Measurements from ENCODE around the gene KCNC1.

The KCNC1 gene

GRCh38 chr11:17775507-17776211, 41.1 kb downstream of the KCNC1 start:
- no peak for DNase-seq

- DNase-seq: no peak
Observed at GRCh38 chr11:17776212-17776875, 41.8 kb downstream of the KCNC1 start.

- no peak for DNase-seq
Observed at GRCh38 chr11:17777086-17777737, 42.6 kb downstream of the KCNC1 start.

DNA sequence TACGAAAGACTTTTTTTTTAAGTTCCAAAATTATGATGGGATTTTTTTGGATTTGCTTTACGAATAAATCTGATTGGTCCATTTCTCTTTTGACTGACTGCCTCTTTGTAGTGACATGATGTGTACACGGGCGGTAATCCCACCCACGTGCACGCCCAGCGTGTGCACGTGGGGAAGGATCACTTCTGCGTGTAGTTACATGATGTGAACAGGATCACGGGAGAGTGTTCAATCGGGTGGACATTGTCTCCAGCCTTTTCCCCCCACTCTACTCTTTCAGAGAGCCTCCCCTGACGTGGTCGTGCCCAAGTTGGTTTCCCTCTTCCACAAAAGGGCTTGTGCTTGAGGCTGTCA, 43.1 kb downstream of the KCNC1 start:
- DNase-seq: no peak

DNA sequence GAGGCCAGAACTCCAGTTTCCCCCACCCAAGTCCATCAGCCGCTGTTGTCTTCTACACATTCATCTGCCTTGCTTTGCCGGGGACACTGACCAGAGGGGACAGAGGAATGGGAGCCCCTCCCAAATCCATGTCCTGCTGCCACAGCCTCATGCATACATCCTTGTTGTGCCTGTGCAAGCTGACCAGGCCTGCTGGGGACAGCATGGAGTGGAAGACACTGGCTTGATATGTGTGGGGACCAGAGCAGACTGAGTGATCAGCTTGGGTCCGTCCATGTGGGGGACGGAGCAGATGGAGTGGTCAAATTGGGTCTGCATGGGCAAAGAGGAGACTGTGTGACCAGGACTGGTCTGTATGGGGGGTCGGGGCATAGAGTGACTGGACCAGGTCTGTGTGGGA, 43.8 kb downstream of the KCNC1 start:
- no peak for DNase-seq

- DNase-seq: no peak
Observed at GRCh38 chr11:17778956-17779860, 44.6 kb downstream of the KCNC1 start.

GRCh38 chr11:17779861-17780594, 45.4 kb downstream of the KCNC1 start:
- DNase-seq: no peak

- DNase-seq: no peak
Observed at GRCh38 chr11:17780668-17781067, 46.1 kb downstream of the KCNC1 start.

DNA sequence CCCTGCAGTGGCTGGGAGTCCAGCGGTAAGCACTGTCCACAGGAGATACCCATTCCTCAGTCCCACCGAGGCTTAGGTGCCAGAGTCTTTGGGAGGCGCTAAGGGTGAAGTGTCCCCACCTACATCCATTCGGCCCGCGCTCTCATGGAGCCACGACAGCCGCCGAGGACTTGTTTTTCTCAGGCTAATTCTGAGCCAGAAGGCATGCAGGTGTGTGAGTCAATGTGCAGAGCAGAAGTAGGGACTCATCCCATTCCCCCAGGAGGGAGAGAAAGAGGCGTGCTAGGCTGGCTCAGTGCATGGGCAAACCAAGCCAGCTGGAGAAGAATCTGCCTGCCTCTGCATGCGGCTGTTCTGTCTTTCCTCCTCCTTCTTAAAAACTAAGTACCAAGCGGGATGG, 46.6 kb downstream of the KCNC1 start:
- no peak for DNase-seq

- DNase-seq: no peak
Observed at GRCh38 chr11:17781626-17782025, 47.0 kb downstream of the KCNC1 start.

DNA sequence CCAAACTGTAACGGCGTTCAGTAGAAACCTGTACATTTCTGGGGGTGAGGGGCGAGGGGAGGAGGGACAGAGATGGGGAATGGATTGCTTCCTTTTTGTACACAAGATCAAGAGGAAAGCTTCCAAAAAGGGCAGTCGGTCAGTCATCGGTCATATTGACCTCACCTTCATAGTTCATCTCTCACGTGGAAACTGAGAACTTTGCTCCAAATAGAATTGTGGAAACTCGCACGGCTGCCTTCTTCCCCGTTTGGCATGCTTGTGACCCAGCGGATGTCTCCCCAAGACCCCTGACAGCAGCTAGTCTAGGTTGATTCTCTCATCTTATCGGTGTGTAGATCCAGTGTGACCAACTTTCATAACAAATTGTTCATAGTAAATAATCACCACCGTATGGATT, 47.6 kb downstream of the KCNC1 start:
- DNase-seq: no peak

DNA sequence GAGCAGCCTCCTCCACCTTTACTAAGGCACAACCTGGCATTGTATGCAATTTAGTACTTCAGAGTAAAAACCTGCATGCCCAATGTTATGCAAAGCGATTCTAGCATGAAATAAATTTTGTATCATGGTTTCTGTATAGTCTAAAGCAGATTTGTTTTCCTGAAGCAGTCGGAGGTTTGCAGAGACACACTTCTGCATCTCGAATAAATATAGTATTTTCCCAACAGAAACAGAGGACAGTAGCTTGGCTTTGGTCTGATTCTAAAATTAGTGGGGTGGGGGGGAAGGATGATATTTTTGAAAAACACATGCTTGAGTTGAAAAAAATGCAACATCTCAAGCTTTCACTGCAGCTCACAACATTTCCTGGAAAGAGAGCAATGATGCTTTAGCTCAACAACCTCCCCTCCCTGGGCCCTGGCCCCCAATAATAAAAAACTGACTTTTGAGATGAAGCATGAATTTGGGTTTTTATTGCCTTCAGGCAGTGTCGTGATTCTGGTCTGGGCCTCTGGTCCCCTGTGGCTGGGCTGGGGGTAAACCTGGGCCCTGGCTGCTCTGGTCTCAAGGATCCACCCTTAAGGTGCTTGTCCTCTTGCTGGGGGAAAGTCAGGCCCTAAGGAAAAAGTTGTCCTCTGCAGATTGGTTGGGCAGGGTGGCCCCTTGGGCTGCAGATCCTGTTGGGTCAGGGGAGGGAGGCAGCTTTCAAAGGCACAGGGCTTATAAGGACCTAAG, 48.2 kb downstream of the KCNC1 start:
- DNase-seq: no peak

GRCh38 chr11:17783878-17784277, 49.3 kb downstream of the KCNC1 start:
- no peak for DNase-seq

DNA sequence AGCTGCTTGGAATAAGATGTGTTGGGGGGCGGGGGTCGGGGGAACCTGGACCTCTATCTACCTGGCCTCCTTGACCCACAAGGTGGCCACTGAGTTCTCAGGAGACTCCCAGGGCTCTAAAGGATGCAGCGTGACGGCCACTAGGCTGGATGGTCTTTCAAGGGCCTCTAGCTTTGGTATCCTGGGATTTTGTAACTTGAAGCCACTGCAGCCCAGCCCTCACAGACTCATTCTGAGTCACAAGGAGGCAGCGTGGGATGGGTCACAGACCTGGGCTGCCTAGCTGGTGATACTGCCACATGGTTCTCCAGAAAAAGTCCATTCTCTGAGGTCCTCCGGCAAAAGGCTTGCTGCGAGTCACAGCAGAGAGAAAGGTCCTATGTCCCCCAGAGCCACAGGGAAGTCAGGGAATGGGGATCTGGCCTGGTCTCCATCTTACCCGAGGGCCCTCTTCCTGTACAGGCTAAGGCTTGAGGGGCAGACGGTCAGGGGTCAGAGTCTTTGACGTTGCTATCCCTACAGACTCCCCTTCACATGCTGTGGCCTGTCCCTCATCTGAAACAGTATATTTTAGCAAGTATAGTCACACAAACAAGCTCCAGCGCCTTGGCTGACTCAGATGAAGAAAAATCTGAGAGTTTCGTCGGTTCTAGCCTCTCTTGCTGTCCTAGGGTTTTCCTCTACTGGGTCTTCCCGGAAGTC, 52.4 kb downstream of the KCNC1 start:
- no peak for DNase-seq

GRCh38 chr11:17788084-17788483, 53.5 kb downstream of the KCNC1 start:
- DNase-seq: no peak

DNA sequence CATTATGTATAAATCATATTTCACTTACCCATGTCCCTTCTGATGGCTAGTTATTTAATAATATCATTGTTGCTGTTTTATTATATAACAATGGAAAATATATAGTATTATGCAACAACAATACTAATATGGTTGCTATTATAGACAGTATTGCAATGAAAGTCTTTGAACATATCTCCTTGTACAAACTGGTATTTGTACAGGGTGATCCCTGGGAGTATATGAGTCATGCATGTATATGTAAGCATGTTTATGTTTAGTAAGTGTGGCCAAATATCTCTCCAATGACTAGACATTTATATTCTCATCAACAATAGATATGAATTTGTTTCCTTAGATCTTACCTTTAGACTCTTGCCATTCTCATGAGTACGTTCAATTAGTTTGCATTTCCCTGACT, 55.9 kb downstream of the KCNC1 start:
- no peak for DNase-seq

DNA sequence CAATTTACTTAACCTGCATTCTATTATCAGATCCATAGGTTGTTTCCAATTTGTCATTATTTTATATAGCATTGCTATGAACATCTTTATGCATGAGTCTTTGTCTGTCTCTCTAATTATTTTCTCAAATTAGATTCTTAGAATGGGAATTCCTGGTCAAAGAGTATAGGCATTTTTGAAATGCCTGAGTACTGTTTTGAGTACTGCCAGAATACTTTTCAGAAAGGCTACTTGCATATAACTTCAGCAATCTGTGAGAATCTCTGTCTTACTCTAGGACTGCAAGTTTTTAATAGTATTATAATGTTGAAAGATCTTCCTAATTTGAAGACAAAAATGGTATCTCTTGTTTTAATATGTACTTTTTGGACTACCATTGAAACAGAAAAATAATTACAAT, 56.6 kb downstream of the KCNC1 start:
- DNase-seq: no peak

DNA sequence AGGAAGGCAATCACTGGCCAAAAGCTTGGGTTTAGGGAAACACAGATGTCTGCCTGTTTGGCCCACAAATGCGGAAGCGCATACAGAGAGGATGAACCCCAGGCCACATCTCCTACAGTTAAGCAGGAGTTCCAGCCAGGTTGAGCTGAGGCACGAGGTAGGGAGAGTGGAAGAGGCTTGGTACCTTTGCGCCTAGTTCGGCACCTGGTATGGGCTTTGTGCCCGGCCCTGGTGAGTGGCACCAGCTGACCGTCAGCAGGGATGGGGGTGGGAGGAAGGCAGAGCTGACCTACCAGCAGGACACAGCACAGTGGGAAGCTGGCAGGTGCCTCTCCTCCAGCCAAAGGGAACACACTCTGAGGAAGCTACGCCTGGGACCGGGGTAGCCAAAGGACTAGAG, 57.6 kb downstream of the KCNC1 start:
- DNase-seq: no peak

- no peak for DNase-seq
Observed at GRCh38 chr11:17793642-17794170, 59.1 kb downstream of the KCNC1 start.

GRCh38 chr11:17794981-17795380, 60.4 kb downstream of the KCNC1 start:
- DNase-seq: no peak

DNA sequence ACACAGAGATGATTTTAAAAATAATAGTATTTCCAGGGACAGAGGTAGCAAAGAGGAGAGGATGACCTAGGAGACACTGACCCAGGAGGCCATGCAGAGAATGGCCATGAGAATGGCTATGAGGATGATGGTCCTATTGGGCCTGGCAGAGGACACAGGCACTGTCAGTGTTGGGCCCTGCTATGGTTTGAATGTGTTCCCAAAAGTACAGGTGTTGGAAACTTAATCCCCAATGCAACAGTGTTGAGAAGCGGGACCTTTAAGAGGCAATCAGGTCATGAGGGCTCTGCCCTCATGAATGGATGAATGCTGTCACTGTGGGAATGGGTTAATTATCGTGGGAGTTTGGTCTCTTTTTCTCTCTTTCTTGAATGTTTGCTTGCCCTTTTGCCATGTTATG, 61.6 kb downstream of the KCNC1 start:
- no peak for DNase-seq

Measured in stimulated activated CD4-positive, alpha-beta T cell treated with anti-CD3 and anti-CD28 coated beads, Interleukin-4, amount 100 ng/mL, for 1 hour (primary cell).